ENCODE results near the gene MACF1. TPM values are rescaled to one million over a fixed set of nuclear protein-coding genes. Genes with fewer than 3 reads are reported as not detected.

MACF1 gene
- total RNA-seq, 1 experiment from 2014 or later = 35.9 TPM

DNA sequence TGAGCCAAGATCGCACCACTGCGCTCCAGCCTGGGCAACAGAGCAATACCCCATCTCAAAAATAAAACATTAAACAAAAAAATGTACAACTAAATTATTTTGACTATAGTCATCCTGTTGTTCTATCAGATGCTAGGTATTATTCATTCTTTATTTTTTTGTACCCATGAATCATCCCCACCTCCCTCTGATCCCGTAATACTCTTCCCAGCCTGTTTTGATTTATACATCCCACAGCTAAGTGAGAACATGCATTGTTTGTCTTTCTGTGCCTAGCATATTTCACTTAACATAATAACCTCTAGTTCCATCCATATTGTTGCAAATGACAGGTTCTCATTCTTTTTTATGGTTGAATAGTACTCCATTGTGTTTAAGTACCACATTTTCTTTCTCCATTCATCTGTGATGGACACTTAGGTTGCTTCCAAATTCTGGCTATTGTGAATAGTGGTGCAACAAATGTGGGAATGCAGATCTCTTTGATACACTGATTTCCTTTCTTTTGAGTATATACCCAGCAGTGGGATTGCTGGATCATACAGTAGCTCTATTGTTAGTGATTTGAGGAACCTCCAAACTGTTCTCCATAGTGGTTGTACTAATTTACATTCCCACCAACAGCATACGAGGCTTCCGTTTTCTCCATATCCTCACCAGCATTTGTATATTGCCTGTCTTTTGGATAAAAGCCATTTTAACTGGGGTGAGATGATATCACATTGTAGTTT, 84.4 kb downstream of the MACF1 start:
- DNase-seq (ENCODE audit: extremely low read depth, low read depth) = no peak

DNA sequence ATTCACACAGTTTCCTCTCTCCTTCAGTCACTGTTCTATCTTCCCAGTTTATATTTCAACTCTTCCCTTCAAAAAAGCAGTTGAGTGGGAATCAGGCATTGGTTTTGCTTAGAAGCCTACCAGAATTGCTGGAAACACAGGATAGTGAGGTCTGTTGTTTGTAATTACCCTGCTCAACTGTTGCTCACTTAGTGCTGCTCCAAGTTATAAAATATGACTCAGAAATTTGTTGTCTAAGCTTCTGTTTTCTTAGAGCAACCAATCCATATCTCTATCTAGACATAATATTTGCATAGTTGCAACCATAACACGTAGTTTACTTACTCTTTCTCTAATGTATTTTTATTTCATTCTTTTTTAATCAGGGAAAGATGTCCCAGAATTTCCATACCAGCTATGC, 87.9 kb downstream of the MACF1 start:
- DNase-seq (ENCODE audit: extremely low read depth, low read depth) = no peak

DNA sequence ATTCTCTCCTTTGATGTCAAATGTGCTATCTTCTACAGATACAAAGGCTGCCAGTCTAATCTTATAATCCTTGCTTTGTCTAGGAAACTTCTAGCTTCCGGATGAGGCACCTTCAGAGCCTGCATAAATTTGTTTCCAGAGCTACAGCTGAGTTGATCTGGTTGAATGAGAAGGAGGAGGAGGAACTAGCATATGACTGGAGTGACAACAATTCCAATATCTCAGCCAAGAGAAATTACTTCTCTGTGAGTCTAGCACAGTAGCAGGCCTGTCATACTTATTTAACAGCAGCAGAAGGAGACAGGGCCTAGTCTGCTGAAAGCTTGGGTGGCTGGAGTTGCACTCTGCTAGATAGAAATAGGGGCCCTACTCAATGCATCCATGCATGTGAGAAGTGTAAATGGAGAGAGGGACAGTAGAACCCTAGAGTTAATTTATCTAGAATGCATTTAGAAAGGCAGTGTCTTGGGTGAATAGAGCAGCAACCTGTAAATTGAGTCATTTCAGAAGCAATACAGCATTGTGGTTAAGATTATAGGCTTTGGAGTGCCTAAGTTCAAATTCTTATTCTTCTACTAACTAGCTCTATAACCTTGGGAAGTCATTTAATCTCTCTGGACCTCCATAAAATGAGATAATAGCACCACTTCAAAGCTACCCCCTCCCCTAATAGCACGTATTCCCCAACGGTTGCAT, 89.0 kb downstream of the MACF1 start:
- no peak for DNase-seq (ENCODE audit: extremely low read depth, low read depth)

DNA sequence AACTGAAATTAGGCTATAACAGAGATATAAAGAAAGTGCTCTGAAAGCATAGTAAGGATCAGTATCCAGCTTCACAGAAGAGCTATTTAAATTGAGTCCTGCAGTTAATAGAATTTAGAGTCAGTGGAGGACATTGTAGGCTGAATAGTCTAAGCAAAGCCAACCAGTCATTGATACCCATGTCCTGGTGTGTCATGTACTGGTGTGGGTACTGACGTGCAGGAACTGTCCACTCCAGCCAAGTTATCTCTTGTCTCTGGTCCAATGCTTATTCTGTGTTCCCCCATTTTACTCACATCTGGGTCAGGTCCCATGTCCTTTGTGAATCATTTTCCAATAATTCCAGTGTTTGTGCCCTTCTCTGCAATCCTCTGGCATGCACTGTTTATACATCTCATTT, 90.0 kb downstream of the MACF1 start:
- no peak for DNase-seq (ENCODE audit: extremely low read depth, low read depth)

DNA sequence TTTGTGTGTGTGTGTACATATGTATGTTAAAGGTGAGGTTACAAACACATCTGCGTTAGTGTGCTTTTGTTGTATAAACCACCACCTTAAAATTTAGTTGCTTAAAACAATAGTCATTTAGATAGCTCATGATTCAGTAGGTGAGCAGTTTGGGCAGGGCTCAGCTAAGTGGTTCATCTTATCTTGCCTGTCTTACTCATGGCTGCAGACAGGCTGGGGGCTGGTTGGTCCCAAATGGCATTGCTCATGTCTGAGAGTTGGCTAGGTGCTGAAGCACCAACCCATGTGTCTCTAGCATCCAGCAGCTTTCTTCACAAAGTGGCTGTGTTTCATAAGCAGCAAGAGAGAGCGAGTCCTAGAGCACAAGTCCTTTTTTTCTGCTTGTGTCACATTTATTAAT, 91.4 kb downstream of the MACF1 start:
- no peak for DNase-seq (ENCODE audit: extremely low read depth, low read depth)

DNA sequence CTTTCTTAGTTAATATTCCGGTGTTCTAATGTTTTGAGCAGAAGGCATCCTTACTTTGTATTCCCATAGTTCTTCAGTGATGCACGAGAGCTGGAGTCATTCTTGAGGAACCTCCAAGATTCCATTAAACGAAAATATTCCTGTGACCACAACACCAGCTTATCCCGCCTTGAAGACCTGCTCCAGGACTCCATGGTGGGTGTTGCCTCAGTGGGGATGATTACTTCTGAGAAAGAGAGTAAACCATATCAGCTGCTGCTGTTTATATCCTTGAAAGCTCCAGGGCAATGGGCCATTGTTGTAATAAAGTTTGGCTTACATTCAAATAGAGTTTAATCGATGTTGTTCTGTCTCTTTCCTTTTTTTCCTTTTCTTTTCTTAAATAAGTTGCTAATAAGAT, 93.1 kb downstream of the MACF1 start:
- DNase-seq (ENCODE audit: extremely low read depth, low read depth) = no peak

DNA sequence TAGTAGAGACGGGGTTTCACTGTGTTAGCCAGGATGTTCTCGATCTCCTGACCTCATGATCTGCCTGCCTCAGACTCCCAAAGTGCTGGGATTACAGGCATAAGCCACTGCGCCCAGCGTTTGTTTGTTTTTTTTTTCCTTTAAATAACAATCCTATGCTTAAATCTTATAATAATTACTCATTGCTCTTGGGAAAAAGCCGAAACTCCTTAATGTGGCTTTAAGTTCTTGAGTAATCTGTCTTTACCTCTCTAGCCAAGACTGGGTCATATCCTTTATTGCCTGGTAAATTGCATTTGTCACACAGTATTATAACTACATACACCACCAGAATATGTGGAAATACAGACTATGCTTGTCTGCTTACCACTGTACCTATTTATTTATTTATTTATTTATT, 97.1 kb downstream of the MACF1 start:
- DNase-seq (ENCODE audit: extremely low read depth, low read depth) = no peak

DNA sequence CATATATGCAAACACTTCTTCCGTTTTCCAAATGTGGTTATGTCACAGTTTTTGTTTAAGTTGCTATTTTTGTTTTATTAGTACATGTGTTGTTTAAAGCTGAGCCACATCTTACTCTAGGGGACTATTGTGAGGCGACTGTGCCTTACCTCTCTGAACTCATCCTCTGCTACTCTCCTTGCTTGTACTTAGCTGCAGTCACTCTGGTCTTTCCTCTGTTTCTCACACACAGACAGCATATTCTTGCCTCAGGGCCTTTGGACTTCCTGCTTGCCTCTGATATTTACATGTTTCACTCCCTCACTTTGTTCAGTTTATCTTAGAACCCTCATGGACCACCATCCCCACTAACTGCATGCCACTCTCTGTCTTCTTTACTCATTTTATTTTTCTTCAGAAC, 101.1 kb downstream of the MACF1 start:
- no peak for DNase-seq (ENCODE audit: extremely low read depth, low read depth)

DNA sequence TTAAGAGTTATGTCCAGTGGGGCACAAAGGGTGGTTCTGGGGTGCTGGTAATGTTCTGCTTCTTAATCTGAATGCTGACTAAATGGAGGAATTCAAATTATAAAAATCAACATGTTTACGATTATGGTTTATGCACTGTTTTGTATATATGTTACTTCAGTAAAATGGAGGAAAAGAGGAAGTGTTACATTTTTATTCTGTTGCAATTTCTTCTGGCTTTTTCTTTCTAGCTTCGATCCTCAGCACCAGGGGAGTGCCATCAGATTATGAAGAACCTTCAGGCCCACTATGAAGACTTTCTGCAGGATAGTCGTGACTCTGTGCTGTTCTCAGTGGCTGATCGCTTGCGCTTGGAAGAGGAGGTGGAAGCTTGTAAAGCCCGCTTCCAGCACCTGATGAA, 105.5 kb downstream of the MACF1 start:
- no peak for DNase-seq (ENCODE audit: extremely low read depth, low read depth)

DNA sequence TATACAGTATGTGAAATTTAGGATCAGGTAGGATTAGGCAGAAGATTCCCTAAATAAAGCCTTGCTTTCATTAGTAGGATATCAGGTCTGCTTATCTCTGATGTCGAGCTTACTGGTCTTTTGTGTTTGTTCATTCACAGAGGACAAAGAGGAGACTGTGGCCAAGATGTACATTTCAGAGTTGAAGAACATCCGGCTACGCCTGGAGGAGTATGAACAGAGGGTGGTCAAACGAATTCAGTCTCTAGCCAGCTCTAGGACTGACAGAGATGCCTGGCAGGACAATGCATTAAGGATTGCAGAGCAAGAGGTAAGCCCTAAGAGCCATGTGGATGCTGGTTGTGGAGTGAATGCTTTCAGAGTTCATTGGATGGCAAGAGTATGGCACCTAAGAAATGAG, 106.2 kb downstream of the MACF1 start:
- DNase-seq (ENCODE audit: extremely low read depth, low read depth) = no peak

DNA sequence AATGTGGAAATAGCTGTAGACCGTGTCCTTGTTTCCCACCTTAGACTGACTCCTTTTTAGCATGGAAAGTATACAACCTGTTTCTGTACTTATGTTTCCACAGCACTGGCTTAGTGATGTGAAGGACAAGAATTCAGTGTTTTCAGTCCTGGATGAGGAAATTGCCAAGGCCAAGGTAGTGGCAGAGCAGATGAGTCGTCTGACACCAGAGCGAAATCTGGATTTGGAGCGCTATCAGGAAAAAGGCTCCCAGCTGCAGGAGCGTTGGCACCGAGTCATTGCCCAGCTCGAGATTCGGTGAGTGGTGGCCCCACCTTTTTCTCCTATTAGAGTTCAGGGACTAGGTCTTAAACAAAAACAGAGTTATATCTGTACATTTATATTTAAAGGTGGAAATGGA, 112.6 kb downstream of the MACF1 start:
- DNase-seq (ENCODE audit: extremely low read depth, low read depth) = no peak

DNA sequence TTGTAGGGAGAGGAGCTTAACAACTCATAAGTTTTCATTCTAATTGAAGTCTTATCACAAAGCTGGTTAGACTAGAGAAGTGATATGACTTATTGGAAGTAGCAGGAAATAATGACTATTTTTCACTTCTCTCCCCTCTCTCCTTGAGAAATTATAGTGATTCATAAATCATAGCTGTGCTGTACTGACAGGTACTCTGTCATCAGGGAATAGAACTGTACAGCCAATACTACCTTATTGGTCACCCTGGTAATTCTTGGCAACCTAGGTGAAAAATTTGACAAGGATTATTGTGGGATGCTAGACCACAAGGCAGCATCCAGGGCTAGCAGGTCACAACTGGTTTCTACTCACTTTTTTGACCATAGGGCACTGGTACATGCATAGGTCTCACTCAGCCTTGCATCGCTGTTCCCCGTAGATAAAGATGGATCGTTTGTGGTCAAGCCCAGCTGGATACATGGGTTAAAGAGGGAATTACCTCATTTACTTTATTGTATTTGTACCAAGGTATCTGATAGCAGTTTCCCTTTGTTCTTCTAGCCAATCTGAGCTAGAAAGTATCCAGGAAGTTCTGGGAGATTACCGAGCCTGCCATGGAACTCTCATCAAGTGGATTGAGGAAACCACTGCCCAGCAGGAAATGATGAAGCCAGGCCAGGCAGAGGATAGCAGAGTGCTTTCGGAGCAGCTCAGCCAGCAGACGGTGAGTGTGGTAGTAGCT, 113.6 kb downstream of the MACF1 start:
- no peak for DNase-seq (ENCODE audit: extremely low read depth, low read depth)

DNA sequence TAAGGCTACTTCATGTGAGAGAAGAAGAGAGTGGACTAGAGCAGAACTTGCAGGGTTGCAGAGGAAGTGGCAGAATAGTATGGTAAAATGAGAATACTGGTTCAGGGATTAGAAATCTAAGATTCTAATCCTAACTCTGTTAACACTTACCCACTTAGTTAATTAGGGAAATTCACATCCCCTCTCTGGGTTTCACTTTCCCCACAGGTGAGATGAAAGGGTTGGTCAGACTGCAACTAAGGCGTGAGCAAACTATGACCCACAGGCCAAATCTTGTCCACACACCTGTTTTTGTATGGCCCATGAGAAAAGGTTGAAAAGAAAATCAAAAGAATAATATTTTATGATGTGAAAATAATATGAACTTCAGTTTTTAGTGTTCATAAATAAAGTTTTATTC, 117.5 kb downstream of the MACF1 start:
- DNase-seq (ENCODE audit: extremely low read depth, low read depth) = no peak

DNA sequence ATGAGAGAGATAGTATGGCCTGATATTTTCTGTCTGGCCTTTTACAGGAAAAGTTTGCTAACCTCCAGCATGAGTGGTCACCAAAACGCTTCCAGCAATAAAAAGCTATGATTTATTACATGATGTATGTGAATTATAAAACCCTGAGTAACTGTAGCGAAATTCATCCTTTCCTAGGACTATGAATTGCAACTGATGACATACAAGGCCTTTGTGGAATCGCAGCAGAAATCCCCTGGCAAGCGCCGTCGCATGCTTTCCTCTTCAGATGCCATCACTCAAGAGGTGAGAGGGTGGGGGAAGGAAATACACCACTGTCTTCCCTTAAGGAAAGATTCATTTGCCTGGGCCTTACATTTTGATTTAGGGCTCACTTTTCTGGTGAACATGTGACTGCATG, 117.9 kb downstream of the MACF1 start:
- no peak for DNase-seq (ENCODE audit: extremely low read depth, low read depth)

DNA sequence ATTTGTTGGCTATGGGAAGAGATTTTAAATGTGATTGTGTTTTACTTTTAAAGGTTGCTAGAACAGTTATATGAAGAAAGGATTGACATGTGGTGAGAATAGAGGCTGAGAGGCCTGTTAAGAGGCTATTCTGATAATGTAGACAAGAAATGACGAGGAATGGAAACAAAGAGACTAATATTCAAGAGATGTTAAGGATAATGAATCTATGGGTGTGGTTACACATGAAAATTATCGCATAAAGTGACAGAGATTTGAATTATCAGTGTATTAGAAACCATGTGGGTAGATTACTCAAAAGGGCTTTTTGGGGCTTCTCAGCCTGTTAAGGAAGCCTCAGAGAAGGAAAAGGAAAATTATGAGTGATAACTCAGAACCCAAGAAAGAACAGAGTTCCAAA, 120.4 kb downstream of the MACF1 start:
- DNase-seq (ENCODE audit: extremely low read depth, low read depth) = no peak

DNA sequence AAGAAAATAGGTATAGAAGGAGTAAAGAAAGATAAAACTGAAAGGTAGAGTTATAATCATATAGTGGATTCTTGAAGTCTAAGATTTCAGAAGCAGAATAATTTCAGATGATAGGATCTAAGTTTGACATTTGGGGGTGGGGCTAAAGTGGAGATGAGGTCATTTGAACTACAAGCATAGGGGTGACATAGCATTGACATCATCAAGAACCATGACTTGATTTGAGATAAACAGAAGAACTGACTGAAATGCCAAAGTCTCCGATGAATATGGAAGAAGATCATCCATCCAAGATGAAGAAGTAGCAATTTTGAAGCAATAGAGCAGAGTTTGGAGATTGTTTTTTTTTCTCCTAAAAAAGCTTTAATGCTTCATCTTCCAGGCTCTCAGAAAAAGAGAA, 122.3 kb downstream of the MACF1 start:
- no peak for DNase-seq (ENCODE audit: extremely low read depth, low read depth)

DNA sequence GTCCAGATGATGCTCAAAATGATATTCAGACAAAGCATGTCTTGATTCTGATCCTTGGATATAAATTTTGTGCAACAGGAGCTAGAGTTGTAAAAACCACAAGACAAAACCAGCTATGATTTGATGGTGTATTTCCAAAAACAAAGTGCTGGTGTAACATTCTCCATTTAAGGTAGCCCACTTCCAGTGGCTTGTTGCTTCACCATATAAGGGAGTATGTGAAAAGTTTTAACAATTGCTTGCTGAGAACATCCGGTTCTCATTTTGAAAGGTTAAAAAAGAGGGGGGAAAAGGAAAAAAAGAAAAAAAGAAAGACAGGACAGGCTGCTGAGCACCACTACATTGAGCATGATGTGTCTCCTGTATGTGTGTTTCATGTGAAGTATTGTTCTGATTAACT, 123.6 kb downstream of the MACF1 start:
- no peak for DNase-seq (ENCODE audit: extremely low read depth, low read depth)

DNA sequence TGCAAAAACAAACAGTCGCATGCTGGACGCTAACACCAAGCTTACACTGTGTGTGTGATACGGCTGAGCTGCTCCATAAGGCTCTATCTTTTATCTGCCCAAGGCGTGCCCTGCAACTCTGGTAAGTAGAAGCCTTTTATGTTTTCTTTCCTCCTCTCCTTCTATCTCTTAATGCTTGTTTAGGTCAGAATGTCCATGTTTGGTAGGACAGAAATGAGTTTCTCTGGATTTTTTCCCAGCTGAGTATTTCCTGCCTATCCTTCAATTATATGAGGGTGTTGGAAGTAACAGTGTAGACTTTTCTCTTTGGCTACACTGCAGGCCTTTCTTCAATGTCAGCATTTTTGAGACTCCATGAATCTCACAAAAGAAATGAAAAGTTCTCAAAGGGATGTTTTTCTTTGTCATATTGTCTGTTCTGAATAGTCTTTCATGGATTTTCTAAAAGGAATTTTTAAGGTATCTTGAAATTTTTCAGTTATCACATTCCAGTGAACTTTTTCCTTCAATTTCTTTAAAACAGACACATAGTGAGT, 124.2 kb downstream of the MACF1 start:
- no peak for DNase-seq (ENCODE audit: extremely low read depth, low read depth)

DNA sequence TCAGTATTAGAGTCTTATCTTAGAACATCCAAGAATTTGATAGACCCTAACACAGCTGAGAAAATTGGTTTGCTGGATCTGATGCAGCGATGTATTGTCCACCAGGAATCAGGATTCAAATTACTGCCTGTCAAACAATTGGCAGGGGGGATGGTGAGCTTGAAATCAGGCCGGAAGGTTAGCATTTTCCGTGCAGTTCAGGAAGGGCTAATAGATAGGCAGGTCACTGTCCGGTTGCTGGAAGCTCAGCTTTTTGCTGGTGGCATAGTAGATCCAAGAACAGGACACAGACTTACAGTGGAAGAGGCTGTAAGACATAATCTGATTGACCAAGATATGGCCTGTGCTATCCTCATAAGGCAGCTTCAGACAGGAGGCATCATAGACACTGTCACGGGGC, 127.2 kb downstream of the MACF1 start:
- DNase-seq (ENCODE audit: extremely low read depth, low read depth) = no peak

DNA sequence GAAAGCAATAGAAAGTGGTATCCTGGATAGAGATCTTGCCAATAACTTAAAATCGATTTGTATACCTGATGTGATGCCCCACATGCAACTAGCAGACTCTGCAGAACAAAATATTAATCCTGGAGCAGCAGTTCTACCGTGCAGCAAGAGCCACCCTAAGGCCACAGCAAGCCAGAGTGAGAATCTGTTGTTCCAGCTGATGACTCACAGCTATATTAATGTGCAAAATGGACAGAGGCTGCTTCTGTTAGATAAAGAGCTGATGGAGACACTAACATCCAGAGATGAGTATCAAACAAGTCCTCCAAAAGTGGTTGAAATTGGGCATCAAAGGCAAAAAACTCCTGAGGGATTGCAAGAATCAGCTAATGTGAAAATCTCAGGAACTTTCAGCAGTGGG, 127.8 kb downstream of the MACF1 start:
- no peak for DNase-seq (ENCODE audit: extremely low read depth, low read depth)

DNA sequence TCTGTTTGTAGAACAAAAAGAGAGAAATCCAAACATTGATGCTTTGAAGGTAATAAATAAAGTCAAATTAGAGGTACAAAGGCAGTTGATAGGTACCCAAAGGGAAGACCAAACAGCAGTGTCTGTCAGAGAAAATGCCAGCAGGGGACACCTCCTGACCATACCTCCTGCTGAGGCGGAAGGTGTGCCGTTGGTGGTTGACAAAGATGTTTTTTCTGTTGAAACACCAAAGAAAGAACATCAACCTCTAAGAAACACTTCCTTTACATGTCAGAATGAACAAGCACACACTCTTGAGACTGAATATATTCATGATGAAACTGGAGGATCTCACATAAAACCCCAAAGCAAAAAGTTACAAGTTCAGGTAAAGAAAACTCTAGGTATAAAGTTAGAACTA, 128.3 kb downstream of the MACF1 start:
- no peak for DNase-seq (ENCODE audit: extremely low read depth, low read depth)

DNA sequence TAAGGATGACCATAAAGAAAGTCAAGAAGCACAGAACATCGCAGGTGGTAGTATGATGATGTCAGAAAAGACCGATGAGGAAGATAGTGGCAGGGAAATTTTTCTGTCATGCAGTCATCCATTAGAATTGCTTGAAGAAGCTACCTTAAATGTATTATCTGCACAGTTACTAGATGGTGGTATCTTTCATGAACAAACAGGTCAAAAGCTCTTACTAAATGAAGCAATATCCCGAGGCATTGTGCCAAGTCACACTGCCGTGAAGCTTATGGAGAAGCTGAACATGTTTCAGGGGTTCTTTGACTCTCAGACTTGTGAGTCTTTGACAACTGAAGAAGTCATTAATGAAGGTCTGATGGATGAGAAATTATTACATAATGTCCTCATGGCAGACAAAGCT, 128.8 kb downstream of the MACF1 start:
- no peak for DNase-seq (ENCODE audit: extremely low read depth, low read depth)
